CD4-positive, alpha-beta T cell treated with Interleukin-17A for 4 hours (primary cell): Measurements from ENCODE around the gene FBXO10.
A peak's percentile ranks its signal among the peaks of the same experiment; 100 is the strongest.
"Not testable (repeated sequence)": the region's sequence is repeated elsewhere in the genome, so short reads cannot be mapped to it uniquely, and the experiment has no call there.

Source experiments
- DNase-seq: peaks from one replicate; pipeline ENCODE4 v3.0.0-alpha.2; 2020; ENCODE audit warnings: mixed read lengths

The FBXO10 gene

DNA sequence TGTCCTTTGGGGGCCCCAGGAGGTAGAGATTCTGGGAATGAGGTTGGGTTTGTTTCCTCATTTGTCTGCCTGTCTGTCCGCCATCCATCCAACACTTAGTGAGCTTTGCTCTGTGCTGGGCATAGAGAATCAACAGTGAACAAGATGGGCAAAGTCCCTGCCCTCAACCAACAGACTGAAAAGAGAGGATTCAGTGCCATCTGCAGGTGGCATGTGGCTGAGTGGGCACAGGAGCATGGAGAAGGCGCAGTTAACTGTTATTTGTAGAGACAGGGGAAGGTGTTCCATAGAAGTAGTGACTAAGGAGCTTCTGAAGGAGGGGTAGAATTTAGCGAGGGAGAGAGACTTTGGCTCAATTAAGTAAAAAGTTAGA, 67.4 kb downstream of the FBXO10 start:
- DNase-seq: peak; percentile 27

DNA sequence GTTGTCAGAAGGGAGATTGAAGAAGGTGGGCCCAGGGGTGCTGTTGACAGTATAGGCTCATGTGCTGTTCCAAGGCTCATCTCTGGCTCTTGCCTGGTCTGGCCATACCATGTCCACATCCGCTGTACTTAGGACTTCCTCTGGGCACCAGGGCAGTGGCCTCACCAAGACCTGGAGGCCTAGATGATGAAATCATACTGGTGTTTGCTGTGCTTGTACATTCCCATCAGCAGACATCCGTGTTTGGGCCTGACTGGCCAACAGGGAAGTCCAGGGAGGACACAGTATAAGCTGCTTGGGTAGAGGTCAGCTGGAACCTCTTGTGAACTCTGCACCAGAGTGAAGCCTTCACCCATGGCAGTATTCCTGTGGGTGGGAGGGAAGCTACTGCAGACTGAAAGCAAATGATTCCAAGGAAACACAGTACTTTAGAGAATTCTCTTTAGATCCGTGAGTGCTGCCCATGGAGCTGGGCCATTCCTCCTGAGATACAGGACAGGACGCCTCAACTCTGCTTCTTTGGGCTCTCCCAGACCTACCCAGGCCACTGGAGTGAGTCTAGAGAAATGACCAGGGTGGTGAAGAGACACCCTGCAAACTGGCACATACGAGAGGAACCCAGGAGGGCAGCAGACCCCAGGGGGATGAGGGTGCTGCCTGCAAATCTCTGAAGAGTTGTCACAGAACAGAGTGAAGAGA, 67.9 kb downstream of the FBXO10 start:
- no peak for DNase-seq

DNA sequence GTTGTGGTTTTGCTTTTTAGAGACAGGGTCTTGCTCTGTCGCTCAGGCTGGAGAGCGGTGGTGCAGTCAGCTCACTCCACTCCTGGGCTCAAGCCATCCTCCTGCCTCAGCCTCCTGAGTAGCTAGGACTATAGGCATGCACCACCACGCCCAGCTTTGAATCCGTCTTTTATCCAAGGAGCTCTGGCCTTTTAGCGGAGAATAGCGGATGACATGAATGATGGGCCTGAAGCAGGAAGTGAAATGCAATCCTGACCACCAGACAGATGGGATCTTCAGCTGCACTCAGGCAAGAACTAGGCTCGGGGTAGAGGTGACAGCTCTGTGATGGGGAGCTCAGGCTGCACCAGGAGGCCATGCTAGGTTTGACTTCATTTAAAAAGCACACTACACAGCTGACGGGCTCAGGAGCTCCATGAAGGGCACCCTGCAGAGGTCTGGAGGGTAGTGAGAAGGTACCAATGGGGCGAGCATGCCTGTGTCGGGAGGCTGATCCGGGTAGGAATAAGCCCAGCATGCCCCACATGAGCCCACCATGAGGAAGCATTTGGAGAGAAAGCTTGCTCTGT, 68.5 kb downstream of the FBXO10 start:
- no peak for DNase-seq

DNA sequence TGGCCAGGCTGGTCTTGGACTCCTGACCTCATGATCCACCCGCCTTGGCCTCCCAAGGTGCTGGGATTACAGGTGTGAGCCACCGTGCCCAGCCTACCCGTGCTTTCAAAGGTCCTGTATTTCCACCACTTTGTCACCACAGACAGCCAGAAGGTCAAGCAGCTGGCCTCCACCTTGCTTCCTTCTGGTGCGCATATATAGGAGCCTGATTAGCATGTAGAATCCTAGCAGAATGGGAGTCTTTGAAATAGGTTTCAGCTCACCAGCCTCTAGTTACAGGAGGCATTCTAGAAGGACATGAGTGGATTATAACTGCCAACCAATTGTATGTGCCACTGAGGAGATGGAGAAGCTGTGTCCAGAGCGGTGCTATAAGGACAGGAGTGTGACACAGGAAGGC, 71.6 kb downstream of the FBXO10 start:
- DNase-seq: no peak

DNA sequence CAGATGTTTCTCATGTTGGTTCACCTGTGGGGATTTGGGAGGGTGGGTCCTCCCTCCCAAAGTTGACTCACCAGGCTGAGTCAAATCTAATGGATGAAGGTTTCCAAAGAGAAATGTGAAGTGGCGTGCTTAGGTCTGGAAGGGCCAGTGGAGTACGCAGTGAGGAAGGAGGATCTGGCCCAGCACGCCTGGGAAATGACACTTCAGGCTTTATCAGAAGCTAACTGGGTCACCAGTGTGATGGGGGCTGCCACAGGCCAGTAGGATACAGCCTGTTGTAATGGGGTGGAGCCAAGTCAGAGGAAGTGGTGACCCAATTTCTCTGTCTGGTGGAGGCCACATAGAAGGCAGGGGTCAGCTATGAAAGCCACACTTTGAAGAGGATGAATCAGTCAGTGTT, 72.4 kb downstream of the FBXO10 start:
- DNase-seq: peak; percentile 34

DNA sequence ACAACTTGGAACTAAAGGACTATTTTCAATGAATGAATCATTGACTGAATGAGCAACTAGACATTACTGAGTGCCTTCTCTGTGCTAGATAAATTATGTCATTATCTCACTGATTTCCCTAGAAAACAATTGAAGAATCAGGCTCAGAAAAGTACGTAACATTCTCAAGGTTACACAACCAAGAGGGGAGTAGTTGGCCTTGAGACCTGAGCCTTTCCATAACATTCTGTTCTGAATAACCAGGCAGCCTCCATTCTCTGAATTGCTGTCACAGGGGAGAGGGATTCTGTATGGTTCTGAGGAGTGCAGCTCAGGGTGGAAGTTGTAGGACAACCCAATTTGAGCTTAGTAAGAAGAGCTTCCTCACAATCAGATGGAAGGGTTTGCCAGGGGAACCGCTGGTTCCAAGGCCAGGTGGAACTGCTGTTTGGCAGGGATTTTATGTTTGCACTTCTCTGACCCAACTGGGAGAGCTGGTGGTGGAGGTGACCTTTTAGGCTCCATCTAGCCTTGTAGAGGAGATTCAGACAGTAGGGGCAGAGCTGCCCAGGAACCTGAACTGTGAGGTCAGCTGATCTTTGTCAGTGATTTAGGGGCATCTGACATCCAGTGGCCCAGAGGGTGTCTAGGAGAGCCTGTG, 74.1 kb downstream of the FBXO10 start:
- DNase-seq: no peak

DNA sequence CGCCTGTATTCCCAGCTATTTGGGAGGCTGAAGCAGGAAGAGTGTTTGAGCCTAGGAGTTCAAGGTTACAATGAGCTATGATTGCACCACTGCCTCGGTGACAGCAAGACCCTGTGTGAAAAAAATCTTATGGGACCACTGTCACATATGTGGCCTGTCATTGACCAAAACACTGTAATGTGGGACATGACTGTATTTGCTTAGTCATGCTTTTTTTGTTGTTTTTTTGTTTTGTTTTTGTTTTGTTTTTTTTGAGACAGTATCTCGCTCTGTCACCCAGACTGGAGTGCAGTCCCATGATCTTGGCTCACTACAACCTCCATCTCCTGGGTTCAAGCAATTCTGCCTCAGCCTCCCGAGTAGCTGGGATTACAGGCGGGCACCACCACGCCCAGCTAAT, 76.9 kb downstream of the FBXO10 start:
- no peak for DNase-seq

DNA sequence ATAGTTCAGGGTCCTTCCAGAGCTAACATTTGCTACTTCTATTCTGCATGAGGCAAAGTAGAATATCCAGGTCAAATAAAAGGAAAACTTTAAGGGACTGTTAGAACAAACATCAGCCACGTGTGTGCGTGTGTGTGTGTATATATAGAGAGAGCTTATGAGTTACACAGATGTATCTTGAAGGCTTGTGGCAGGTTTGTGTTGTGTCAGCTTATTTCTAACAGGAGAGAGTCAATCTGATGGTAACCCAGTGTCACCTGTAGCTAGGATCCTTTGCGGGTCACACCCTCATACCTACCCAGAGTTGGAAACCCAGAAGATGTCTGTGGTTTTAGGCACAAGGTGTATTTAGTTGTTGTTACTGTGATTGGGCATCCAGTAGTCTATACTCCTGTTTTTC, 77.7 kb downstream of the FBXO10 start:
- no peak for DNase-seq

DNA sequence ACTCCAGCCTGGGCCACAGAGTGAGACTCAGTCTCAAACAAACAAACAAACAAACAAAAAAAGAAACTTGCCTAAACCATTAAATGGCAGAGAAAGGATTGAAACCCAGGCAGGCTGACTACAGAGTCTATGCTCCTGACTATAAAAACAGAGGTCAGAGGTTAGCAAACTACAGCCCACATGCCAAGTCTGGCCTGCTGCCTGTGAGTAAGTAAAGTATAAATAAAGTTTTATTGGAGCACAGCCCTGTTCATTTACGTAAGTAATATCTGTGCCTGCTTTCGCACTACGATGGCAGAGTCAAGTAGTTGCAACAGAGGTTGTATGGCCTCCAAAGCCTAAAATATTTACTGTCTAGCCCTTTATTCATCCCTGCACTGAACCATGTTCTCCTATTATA, 78.9 kb downstream of the FBXO10 start:
- DNase-seq: no peak

DNA sequence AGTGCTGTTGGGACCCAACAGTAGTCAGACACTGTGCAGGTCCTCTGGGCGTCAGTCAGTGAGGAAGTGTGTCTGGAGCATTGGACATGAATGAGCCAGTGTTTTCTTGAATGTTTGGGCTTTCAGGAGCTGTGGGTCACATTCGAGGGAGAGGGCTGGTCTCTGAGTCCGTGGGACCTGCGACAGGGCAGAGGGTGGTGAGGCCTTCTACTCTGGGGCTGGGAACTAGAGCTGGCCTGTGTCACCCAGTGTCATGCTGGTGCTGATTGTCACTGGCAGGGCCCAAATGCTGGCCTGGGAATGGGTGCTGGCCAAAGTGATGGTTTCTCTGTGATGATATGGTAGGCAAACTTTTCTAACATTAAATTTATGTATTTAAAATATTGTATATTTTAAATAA, 80.2 kb downstream of the FBXO10 start:
- DNase-seq: no peak

DNA sequence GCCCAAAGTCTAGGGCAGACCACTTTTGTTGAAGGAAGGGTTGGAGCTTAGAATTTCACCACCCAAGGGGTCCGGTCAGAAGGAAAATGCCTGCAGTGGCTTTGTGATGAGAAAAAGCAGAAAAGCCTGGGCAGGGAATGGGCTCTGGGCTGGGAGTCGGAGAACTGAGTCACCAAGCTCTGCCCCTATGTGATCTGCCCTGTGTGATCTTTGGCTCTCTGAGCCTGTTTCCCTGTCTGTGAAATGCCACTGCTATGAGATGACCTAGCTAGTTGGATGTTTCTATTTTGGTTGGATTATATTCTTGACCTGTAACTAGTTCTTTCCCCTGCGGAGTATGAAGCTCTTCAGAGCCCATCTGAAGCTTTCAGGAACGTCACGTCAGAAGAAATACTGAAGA, 80.6 kb downstream of the FBXO10 start:
- DNase-seq: no peak

DNA sequence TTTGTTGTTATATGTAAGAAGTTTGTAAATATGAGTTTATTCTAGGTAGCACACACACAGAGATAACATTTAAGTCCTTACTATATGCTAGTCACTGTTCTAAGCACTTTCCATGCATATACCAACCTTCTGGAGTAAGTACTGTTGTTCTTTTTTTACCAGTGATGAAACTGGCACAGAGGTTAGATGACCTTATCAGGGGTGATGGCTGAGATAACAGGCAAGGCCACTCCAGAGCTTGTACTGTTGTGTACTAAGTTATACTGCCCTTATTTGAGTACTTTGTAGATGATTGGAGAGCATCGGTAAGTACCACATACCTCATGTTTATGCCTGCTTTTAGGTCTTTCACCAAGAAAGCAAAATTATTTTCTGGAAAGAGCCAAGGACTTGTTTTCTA, 84.2 kb downstream of the FBXO10 start:
- no peak for DNase-seq

DNA sequence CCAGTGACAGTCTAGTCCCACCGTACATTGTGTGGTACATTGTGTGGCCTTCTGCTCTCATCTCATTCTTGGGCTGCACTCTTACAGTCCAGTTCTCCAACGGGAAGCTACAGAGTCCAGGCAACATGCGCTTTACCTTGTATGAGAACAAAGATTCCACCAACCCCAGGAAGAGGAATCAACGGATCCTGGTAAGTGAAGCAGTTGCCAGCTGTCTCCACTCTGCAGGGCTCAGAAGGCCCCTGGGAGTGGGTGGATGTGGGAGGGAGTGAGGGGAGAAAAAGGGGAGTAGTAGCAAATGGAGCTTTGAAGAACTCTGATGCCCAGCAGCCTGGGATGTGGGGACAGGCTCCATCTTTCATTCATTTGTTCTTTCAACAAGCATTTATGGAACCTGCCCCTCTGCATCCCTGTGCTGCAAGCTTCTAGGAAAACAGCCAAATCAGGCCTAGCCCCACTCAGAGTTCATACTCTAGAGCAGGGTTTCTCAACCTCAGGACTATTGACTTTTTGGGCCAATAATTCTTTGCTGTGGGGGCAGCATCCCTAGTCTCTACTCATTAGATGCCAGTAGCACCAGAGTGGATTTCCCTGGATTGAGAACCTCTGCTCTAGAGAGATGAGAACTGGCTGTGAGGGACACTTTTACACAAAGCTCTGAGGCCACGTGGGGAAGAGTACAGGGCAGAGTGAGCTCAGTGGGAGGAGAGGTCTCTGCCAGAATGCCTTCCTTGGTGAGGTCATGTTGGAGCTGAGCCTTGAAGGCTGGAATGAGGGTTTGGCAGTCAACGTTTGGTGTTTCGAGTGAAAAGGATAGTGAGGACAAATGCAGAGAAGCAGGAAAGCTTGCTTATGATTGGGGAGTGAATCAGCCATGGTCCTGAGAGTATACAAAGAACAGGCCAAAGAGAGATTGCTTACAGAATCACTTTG, 89.3 kb downstream of the FBXO10 start:
- no peak for DNase-seq

DNA sequence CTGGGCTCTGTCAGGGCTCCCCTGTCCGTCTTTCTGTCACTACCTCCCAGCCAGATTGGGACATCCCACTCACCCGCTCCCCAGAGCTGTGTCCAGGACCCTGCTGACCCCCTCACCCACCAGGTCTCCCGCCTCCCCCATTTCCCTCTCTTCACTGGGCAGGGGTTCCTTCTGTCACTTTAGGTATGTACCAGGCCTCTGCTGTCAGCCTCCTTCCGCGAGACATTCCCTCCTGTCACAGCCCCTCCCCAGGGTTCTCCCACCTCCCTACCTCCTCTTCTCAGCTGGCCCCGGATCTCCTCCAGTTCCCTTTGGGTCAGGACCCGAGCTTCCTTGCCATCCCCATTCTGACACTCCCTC, 89.9 kb downstream of the FBXO10 start:
- no peak for DNase-seq

DNA sequence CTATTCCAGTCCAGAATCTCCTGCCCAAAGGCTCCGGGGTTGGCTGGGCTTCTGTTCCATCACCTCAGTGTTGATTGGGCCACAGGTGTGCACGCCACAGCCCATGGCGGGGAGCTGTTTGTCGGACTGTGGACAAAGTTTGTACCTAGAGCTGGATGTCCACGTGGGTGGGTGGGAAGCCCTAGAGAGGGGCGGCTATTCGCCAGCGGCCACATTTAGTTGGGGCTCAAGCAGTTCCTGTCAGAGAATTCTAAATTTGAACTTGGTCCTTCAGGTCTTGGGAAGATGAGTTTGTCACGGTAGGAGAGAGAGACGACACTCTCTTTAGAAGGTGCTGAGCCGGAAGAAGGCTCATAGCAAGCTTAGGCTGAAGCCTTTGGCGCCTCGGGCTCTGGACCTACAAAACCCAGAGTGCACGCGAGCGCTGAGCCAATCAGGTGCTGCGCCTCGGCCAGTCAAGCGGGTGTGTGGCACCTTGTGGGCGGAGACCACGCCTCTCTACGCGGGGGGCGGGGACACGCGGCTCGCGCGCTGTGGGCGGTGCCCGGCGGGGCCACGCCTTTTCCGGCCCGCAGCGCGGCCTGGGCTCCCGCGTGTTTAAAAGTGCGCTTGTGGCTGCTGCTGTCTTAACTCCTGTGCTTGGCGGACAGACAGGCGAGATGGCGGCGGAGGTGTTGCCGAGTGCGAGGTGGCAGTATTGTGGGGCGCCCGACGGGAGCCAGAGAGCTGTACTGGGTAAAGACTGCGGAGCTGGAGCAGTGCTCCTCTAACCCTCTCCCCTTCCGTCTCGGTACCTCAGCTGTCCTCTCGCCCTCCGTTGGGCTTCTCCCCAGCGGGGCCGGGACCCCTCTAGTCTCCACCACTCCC, 90.6 kb downstream of the FBXO10 start, which contains the start of gene POLR1E:
POLR1E (plus strand) TSS at position 560 of the 867 bp plus-strand sequence; CDS start at position 660, 100 bp downstream.
- DNase-seq: peak; percentile 98

DNA sequence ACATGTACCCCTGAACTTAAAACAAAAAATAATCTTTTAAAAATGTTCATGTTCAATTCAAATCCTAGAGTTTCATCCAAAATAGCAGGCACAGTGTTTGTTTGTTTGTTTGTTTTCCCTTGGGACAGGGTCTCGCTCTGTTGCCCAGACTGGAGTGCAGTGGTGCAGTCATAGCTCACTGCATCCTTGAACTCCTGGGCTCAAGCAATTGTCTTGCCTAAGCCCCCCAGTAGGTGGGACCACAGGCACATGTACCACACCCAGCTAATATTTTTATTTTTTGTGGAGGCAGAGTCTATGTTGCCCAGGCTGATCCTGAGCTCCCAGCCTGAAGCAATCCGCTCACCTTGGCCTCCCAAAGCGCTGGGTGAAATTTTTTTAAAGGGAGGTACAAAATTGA, 95.4 kb downstream of the FBXO10 start:
- DNase-seq: no peak

DNA sequence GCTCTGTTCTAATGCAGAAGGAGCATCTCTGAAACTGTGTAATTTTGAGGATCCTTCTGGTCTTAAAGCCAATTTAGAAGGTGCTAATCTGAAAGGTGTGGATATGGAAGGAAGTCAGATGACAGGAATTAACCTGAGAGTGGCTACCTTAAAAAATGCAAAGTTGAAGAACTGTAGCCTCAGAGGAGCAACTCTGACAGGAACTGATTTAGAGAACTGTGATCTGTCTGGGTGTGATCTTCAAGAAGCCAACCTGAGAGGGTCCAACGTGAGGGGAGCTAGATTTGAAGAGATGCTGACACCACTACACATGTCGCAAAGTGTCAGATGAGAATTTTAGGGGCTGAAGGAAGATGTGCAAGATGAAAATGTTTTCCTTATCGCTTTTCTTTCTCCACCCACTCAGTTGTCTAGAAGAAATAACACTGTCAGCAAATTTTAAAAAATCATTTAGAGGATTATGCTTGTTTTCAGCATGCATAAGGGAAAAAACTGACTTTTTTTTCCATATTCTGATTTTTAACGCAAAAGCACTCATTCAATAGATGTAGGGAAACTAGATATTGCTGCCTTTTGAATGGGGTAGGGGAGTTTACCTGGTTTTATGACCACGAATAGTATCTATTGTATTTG, 98.1 kb downstream of the FBXO10 start:
- not testable (repeated sequence) for DNase-seq

DNA sequence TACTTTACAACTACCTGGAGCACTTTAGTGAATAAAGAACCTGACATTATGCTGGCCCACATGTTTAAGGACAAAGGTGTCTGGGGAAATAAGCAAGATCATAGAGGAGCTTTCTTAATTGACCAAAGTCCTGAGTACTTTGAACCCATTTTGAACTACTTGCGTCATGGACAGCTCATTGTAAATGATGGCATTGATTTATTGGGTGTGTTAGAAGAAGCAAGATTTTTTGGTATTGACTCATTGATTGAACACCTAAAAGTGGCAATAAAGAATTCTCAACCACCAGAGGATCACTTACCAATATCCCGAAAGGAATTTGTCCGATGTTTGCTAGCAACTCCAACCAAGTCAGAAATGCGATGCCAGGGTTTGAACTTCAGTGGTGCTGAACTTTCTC, 98.7 kb downstream of the FBXO10 start:
- not testable (repeated sequence) for DNase-seq

DNA sequence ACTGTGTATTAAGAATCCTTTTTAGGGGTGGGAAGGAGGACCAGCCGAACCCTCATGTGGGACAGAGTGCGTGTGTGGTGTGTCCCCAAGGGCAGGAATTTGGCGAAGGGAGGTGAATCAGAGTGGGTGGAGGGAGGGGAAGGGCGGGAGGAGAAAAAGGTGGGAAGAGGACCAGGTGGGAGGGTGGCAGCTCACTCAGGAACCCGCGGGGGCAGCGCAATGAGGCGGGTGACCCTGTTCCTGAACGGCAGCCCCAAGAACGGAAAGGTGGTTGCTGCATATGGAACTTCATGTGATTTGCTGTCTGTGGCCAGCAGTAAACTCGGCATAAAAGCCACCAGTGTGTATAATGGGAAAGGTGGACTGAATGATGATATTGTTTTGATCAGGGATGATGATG, 99.2 kb downstream of the FBXO10 start:
- no peak for DNase-seq

DNA sequence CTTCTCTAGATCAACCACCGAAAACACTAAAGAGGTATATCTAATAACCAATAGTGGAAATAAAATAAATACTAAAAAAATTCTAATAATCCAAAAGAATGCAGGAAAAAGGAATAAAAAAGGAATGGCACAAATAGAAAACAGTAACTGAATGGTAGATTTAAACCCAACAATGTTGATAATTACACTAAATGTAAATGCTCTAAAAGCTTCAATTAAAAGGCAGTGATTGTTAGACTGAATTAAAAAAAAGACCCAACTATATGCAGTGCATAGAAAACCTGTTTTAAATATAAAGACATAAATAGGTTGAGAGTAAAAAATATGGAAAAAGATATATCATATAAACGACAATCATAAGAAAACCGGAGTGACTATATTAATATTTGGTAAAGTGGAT, 101.7 kb downstream of the FBXO10 start:
- no peak for DNase-seq

DNA sequence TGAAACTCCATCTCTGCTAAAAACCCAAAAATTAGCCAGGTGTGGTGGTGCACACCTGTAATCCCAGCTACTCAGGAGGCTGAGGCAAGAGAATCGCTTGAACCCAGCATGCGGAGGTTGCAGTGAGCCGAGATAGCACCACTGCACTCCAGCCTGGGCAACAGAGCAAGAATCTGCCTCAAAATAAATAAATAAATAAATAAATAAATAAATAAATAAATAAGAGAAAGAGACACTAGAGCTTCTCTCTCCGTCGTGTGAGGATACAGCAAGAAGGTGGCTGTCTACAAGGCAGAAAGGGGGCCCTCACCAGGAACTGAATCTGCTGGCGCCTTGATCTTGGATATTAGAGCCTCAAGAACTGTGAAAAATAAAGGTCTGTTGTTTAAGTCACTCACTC, 102.2 kb downstream of the FBXO10 start:
- not testable (repeated sequence) for DNase-seq
